GM12801 (cell line): ENCODE data around the gene FLT3LG.

Source experiments
- CTCF ChIP-seq: IDR thresholded peaks from one replicate; pipeline ENCODE4 v1.5.1; 2011; ENCODE audit warnings: control low read depth; ENCODE audit not compliant: insufficient read length; ENCODE audit errors: extremely low read depth

The FLT3LG gene, protein sequence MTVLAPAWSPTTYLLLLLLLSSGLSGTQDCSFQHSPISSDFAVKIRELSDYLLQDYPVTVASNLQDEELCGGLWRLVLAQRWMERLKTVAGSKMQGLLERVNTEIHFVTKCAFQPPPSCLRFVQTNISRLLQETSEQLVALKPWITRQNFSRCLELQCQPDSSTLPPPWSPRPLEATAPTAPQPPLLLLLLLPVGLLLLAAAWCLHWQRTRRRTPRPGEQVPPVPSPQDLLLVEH

GRCh38 chr19:49473868-49474541 is at the start of gene FLT3LG:
FLT3LG (plus strand) TSS chr19:49474215; CDS start chr19:49474640, 425 bp downstream.
- peak; percentile 36 for TF ChIP-seq CTCF

- TF ChIP-seq CTCF = no peak
Measured at GRCh38 chr19:49425178-49425577, 48.8 kb upstream of the FLT3LG start, which contains the start of gene GFY. GFY (plus strand) TSS chr19:49425388; CDS start chr19:49426431, 1,043 bp downstream.

GRCh38 chr19:49425922-49426592 is 48.0 kb upstream of the FLT3LG start:
- TF ChIP-seq CTCF = no peak

GRCh38 chr19:49427339-49427738 is 46.7 kb upstream of the FLT3LG start:
- TF ChIP-seq CTCF = no peak

GRCh38 chr19:49427855-49428546 is 46.0 kb upstream of the FLT3LG start:
- TF ChIP-seq CTCF = no peak

DNA sequence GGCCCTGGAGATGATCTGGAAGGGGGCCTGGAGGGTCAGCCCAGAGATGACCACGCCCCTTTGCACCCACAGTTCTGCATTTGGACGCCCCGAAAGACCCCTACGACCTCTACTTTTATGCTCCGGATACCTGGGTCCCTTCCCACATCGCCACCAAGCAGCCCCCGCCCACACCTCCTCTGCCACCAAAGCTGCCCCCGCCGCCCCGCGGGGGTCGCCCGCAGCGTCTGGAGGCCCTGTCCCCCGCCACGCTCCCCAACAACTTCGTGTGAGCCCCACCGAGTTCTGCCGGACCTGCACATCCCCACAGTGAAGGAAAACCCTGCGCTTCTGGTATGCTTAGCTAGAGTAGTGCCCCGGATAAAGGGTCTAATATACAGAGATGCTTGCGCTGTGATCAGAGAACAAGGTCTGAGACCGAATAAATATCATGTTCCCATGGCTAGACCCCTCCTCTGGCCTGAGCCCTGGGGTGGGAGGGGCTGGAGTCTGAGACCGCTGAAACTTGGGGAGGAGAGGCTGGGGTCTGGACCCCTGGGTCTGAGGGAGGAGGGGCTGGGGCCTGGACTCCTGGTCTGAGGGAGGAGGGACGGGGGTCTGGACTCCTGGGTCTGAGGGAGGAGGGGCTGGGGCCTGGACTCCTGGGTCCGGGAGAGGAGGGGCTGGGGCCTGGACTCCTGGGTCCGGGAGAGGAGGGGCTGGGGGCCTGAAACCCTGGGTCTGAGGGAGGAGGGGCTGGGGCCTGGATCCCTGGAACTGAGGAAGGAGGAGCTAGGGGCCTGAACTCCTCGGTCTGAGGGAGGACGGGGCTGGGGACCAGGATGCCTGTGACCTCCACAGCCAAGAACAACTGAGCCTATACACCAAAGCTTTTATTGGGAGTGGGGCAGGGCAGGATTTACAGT is 45.2 kb upstream of the FLT3LG start:
- no peak for TF ChIP-seq CTCF
